ENCODE measurements around the gene CREB5.
A peak's percentile ranks its signal among the peaks of the same experiment; 100 is the strongest.

The CREB5 gene

GRCh38 chr7:28707291-28707690 lies 295.0 kb downstream of the CREB5 start:
- H3K27ac ChIP-seq (ENCODE audit: poor library complexity, severe bottlenecking): no peak overlapping the region
- no peak for ATAC-seq (ENCODE audit: low read depth)
- no peaks in the 10 kb centered on the region for H3K36me3 ChIP-seq (ENCODE audit: low read depth)
- DNase-seq (ENCODE audit: low spot score): no peak
- no peaks in the 10 kb centered on the region for H3K27me3 ChIP-seq (ENCODE audit: insufficient read depth, poor library complexity, severe bottlenecking)
- H3K9me3 ChIP-seq (ENCODE audit: severe bottlenecking): no peaks in the 10 kb centered on the region
- no peak overlapping the region for H3K4me3 ChIP-seq (ENCODE audit: severe bottlenecking)
- TF ChIP-seq CTCF (IDR thresholded peaks at IDR 0.05; ENCODE audit: poor library complexity, severe bottlenecking): no peak
- H3K4me1 ChIP-seq (ENCODE audit: insufficient read depth, poor library complexity, severe bottlenecking): no peaks in the 10 kb centered on the region

- H3K4me1 ChIP-seq (ENCODE audit: insufficient read depth, poor library complexity, severe bottlenecking): no peaks in the 10 kb centered on the region
- no peaks in the 10 kb centered on the region for H3K9me3 ChIP-seq (ENCODE audit: severe bottlenecking)
- no peak overlapping the region for H3K27ac ChIP-seq (ENCODE audit: poor library complexity, severe bottlenecking)
- H3K36me3 ChIP-seq (ENCODE audit: low read depth): no peaks in the 10 kb centered on the region
- no peak for DNase-seq (ENCODE audit: low spot score)
- TF ChIP-seq CTCF (IDR thresholded peaks at IDR 0.05; ENCODE audit: poor library complexity, severe bottlenecking): no peak
- peak; percentile 12; the same call in 1 of the 3 replicates for ATAC-seq (ENCODE audit: low read depth)
- H3K27me3 ChIP-seq (ENCODE audit: insufficient read depth, poor library complexity, severe bottlenecking): no peaks in the 10 kb centered on the region
- no peak overlapping the region for H3K4me3 ChIP-seq (ENCODE audit: severe bottlenecking)
Observed at GRCh38 chr7:28708033-28708951, 296.0 kb downstream of the CREB5 start.

- no peaks in the 10 kb centered on the region for H3K4me1 ChIP-seq (ENCODE audit: insufficient read depth, poor library complexity, severe bottlenecking)
- TF ChIP-seq CTCF (IDR thresholded peaks at IDR 0.05; ENCODE audit: poor library complexity, severe bottlenecking): no peak
- no peaks in the 10 kb centered on the region for H3K27me3 ChIP-seq (ENCODE audit: insufficient read depth, poor library complexity, severe bottlenecking)
- no peaks in the 10 kb centered on the region for H3K36me3 ChIP-seq (ENCODE audit: low read depth)
- ATAC-seq (ENCODE audit: low read depth) (no peak), DNase-seq (ENCODE audit: low spot score) (no peak)
- H3K9me3 ChIP-seq (ENCODE audit: severe bottlenecking): no peaks in the 10 kb centered on the region
- no peak overlapping the region for H3K4me3 ChIP-seq (ENCODE audit: severe bottlenecking)
- H3K27ac ChIP-seq (ENCODE audit: poor library complexity, severe bottlenecking): no peak overlapping the region
Observed at GRCh38 chr7:28709748-28710147, 297.4 kb downstream of the CREB5 start.

GRCh38 chr7:28711114-28711513 lies 298.8 kb downstream of the CREB5 start:
- DNase-seq (ENCODE audit: low spot score): no peak
- no peak overlapping the region for H3K4me3 ChIP-seq (ENCODE audit: severe bottlenecking)

More at GRCh38 chr7:28711114-28711513, 298.8 kb downstream of the CREB5 start:
- Histone ChIP-seq H3K4me1 (ENCODE audit: insufficient read depth, poor library complexity, severe bottlenecking) (no peaks in the 10 kb centered on the region), H3K27me3 (ENCODE audit: insufficient read depth, poor library complexity, severe bottlenecking) (no peaks in the 10 kb centered on the region), H3K36me3 (ENCODE audit: low read depth) (no peaks in the 10 kb centered on the region), H3K9me3 (ENCODE audit: severe bottlenecking) (no peaks in the 10 kb centered on the region), H3K27ac (ENCODE audit: poor library complexity, severe bottlenecking) (no peak overlapping the region)
- TF ChIP-seq CTCF (IDR thresholded peaks at IDR 0.05; ENCODE audit: poor library complexity, severe bottlenecking): no peak
- ATAC-seq (ENCODE audit: low read depth): no peak

Measured in RWPE2 (cell line).